GM18519 (cell line): ENCODE results near the gene GGACT.
"Not testable (repeated sequence)": the region's sequence is repeated elsewhere in the genome, so short reads cannot be mapped to it uniquely, and the experiment has no call there.

ENCODE experiments used
- ATAC-seq: cut with Tn5 transposase; IDR thresholded peaks from one replicate; pipeline ENCODE4 v1.9.1; 2021; ENCODE audit warnings: mild to moderate bottlenecking, moderate library complexity; ENCODE audit not compliant: unreplicated experiment, low FRiP score

Gene GGACT

DNA sequence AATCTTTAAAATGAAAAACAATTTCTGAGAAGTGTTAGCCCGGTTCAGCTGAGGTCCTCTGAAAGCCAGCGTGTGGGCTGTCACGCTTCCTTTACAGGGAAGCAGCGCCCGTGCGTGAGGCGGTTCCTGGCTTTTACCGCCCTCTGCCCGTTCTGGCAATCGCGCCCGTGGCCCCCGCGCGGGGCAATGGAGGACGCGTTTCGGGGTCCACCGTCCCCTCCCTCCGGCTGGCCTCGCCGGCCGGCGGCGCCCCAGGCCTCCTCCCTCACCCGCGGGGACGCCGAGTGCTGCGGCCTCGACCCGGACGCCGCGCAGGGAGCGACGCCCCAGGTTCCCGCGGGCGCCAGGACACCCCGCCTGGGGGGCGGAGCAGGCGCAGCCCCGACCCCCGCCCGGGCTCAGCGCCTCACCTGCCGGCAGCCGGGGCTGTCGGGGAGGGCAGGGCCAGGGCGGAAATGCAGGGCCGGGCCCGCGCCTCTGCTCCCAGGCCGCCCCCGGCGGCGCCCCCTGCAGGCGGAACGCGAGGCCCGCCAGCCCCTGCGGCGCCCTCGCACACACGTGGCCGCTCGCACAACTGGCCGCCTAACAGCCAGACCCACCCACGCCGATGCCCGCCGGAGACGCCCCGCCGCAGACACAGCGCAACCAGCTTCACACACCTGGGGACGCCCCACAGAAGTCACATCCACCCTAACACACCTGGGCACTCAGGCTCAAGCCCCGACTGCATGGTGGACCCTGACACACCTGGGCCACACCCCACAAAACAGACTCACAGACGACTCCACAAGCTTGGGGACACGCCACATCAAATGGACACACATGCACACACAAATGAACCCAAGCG, at the start of gene GGACT:
Gene GGACT (minus strand): TSS at position 459 of the 847 bp plus-strand sequence. CDS start 56,198 bp downstream, outside the sequence.
- ATAC-seq, result peak; percentile 91

DNA sequence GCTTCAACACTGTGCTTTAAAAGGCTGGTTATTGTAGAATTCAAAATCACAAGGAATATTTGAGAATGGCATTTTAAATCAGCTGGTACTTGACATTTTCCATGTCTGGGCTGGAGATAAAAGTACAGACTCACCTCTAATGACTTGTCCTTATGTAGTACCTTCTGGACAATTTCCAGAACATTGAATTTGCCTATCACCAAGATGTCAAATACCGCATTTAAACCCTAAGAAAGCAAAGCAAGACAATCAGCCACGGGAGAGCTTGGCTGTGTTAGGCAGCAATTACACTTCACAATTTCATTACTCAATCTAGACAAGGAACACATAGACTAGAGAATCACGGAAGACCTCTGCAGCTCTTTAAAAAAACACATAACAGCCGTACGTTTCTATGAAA, 49.2 kb upstream of the GGACT start:
- ATAC-seq, result no peak

DNA sequence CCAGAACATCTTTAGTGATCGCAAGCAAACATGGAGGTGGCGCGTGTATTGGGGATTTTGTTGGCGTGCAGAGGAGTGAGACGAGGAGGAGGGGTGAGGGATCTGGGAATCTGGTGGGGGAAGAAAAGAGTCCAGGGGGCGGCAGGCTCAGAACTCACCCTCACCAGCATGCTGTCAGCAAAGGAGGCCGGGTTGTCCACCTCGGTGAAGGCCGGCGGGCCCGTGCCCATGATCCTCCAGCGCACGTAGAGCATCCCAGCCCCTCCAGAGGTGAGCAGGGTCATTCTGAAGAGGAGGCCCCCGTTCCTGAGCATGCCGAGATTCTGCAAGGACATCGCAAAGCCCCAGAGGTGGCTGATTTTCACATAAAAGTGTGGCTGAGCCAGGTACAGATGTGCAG, 48.8 kb upstream of the GGACT start:
- no peak for ATAC-seq

DNA sequence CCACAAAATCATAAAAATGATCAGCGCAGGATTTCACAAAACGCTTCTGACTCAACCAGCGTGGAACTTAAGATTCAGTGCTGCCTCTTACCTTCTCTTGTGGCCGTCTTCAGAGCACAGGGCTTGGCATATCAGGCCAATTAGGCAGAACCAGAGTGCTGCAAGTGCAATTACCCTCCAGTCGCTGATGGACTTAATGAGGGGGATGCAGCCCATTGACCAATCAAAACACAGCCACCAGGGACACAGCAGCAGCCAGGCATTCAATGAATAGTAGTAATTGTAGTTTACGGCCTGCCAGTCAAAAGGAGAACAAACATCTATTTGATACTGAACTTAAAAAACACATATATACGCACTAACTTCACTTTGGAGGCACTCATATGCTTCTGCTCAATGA, 47.9 kb upstream of the GGACT start:
- ATAC-seq, result no peak

DNA sequence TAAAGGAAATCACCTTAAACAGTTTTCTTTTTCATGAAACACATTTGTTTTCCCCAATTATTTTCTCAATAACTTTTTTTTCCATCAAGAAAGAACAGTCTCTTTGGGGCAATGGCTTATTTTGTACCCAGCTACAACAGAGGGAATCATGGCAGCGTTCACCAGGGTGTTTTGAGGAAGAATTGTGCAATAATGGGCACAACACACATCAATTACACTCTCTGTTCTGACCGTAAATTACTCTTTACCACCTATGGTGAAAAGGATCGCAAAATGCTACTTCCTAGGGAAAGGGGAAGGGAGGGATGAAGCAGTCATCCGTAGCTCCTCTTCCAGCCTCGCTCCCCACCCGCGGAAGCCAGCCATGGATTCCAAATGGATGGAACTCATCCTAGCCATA, 47.4 kb upstream of the GGACT start:
- no peak for ATAC-seq

DNA sequence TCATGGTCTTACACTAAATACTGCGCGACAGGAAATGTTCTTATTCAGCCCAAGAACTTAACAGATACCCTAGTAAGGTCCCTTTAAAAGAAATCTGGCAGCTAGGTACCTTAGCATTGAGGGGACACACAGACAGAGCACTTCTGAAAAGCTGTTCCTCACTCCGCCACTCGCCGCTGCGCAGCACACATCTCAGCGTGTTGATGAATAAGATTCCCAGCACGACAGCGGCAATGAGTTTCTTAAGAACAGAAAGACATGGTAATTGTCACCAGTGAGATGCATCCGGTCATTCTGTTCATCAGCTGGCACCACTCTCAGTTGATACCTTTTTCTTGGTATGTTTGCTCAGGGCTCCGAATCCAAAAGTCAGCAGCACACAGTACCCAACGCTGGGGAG, 46.1 kb upstream of the GGACT start:
- ATAC-seq, result no peak

DNA sequence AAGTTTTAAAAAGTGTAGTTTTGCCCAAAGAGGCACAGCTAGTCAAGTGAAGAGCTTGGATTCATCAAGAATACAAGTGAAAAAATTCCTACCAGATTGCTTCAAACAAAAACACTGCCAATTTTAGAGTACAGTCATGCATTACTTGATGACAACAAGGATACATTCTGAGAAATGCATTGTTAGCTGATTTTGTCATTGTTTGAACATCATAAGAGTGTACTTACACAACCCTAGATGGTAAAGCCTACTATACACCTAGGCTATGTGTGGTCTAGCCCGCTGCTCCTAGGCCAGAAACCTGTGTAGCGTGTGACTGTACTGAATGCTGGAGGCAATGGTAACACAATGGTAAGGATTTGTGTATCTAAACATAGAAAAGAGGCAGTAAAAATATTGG, 44.9 kb upstream of the GGACT start:
- no peak for ATAC-seq

DNA sequence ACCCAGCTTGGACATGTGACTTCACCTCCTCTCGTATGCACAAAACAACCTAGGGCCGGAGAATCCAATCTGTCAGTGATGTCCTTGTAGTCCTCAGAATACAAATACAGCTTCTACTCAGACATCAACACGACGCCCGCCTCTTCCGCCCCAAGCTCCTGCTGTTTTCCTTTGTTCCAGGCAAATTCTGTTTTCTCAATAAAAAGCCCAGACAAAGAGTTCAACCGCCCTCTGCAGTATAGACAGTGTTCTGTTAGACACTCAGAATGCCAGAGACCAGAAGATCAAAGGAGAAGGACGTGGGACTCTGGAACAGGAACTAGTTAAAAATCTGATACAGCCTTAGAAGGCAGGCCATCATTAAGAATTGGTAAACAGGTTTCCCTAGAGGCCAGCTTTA, 42.0 kb upstream of the GGACT start:
- no peak for ATAC-seq

DNA sequence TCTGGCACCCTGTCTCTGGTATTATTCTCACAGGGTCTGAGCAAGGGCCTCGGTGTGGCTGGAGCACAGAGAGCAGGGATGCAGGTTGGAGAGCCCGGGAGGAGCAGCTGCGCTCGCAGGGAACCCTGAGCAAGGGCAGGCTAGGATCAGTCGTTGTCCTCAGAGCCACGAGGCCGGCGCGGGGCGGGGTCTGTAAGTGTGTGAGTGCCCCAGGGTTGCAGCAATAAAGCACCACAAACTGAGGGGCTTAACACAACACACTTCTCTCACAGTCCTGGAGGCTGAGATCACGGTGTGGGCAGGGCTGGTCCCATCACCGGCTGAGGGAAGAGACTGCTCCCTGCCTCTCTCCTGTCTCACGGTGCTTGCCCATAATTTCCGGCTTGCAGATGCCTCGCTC, 38.5 kb upstream of the GGACT start:
- ATAC-seq, result no peak

DNA sequence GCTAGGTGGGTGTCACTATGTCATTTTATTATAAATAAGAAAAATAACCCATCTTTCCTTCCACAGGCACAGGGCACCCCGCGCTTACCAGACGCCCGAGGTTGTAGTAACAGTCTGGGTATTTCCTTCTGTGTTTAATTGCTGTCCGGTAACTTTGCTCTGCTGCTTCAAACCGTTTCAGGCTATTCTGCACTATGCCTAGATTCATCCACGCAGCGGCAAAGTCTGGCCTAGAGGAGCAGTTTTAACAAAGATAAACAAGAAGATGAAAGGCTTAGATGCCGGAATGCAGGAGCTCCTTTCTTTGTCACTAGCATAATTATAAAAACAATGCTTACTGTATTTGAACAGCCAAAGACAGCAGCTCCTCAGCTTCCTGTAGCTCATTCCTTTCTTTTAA, 36.9 kb upstream of the GGACT start:
- no peak for ATAC-seq

DNA sequence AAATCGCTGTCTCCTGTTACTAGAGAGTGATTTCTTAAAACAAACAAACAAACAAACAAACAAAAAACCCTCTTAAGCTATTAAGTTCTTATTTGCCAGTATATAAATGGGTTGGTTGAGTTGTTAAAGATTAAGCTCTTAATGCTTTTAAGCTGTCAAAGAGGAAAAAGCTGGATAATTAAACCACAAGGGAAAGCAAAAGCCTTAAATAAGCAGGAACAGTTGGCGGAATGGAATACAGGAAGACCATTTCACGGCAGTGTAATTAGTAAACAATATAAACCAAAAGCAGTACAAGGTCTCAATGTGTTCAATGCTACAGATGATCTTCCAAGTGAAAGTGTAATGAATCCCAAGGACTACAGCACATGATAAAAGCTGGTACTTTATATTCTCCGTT, 32.2 kb upstream of the GGACT start:
- ATAC-seq, result no peak

DNA sequence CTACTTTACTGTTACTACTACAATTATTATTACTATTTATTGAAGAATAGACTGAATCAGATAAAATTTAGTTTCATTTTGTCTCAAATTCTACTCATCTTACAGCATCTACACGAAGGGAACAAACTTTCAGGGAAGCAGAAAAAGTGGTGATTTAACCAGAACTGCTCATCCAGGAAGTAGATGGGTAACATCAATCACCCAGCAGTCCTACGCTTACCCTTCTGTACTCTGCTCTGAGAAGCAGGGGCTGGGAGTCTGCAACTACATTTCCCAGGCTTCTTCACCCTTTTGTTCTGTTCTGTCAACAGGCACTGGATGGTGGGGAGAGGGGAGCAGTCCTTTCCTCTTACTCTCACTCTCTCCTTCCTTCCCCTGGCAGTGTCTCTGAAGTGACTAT, 31.4 kb upstream of the GGACT start:
- no peak for ATAC-seq

DNA sequence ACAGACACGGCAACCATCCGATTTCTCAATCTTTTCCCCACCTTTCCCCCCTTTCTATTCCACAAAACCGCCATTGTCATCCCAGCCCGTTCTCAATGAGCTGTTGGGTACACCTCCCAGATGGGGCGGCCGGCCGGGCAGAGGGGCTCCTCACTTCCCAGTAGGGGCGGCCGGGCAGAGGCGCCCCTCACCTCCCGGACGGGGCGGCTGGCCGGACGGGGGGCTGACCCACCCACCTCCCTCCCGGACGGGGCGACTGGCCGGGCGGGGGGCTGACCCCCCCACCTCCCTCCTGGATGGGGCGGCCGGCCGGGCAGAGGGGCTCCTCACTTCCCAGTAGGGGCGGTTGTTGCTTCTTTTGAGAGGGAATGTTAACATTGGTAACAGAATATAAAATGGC, 30.3 kb upstream of the GGACT start:
- not testable (repeated sequence) for ATAC-seq

DNA sequence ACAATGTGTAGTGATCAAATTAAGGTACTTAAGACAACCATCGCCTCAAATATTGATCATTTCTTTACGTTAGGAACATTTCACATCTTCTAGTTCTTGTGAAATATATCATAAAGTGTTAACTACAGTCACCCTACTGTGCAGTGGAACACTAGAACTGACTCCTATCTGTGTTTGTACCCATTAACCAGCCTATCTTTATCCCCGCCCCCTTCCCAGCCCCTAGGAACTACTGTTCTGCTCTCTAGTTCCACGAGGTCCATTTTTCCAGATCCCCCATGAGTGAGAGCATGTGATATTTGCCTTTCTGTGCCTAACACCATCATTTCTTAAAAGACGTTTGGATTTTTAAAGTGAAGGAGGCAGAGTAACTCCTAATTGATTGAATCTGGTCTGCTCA, 24.4 kb upstream of the GGACT start:
- ATAC-seq, result no peak

DNA sequence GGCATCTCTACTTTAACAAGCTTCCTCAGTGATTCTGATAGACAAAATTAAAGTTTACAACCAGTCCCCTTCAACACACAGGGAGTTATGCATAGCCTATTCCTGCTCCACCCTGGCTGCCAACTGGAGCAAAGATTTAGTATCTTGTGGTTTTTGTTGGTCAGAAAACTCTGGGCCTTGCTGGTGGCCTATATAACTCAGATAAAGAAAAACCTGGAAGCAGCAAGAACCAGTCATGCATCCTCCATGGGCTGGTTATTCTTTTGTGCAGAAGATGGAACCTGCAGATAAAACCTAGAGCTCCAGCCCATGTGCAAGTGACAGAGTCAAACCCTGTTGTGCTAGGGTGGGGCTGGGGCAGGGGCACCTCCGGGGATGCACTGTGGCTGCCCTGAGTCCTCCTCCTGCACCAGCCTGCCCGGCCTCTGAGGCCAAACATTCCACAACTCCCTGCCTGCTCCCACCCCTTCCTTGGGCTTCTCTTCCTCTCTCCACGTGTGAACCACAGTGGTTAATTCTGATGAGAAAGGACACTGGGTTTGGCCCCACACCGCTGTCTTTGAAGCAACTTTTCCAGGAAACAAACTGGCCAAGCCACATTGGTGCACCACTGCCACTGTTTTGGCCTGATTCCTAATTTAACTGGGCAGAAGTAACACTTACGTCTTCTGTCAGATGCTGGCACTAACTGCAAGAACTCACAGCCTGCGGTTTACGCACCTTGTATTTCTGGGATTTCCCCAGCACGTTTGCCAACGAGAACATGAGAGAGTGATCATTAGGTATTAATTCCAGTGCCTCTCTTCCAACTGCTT, 23.3 kb upstream of the GGACT start:
- ATAC-seq, result no peak

DNA sequence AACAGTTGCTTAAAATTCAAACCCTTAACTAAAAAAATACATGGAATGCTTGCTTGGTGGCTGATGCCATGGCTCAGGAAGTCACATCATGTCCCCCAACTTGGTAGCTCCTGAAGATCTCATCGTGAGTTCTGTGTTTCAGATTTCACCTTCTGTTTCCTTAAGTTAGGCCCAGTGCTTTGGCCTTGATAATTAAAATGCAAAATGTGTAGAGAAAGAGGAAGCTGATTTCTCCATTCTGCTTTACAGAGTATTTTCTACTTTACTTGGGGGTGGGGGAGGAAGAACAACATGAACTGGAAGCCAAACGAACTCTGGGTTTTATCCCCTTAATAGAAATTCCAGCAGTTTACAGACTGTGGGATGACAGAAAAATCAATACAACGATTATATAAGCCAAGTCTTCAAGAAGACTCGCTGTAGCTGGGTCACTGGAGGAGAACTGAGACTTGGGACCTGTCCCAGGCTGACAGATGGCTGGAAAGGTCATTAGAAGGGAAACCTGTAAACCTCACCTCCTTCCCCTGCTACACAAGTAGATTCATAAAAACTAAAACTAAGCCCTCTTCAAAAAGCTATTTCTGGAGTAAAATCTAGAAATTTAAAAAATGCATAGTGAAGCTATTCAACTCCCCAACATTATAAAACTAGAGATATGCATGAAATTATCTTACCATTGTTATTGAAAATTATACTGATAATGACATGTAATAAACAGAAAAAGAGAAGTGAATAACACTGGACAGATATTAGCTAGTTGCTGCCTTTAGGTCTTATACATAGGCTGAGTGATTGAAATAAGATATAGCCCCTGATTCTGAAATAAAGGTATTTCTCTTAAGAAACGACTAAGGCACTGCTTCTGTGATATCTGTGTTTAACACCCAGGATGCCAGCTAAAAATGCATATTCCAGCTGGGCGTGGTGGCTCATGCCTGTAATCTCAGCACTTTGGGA, 22.1 kb upstream of the GGACT start:
- peak; percentile 35 for ATAC-seq

DNA sequence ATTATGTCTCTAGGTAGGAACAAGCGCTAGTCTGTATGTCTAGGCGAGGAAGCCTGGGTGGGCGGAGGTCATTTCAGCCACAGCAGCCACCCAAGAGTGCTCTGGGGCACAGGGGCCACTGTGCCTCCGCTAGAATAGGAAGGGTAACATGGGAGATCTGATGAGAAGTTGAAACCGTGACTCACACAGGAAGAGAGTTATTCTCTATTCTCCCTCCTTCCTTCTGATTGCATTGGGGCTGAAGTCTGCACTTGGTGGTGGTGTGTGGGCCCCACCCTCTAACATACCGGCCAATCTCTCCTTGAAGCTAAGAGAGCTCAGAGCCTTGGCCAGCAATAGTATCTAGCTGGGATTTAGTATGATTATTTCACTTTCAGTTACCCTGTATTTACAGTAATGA, 20.3 kb upstream of the GGACT start:
- peak; percentile 54 for ATAC-seq

DNA sequence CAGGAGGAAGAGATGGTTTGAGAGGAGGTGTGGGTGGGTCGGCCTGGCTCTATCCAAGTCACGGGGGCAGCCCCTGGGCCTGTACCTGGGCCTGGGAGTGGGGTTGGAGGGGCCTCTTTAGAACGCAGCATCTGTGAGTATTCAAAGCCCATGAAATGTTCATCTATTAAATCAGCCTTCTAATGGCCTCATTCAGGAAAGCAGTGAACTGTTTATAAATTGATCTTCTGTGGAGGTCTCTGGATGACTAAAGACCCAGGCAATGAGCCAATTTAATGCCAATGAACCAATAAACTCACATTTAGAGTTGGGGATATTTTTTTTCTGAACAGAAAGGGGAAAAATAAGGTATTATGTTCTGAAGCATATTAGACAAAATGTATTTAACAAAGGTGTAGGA, 19.9 kb upstream of the GGACT start:
- ATAC-seq, result no peak

DNA sequence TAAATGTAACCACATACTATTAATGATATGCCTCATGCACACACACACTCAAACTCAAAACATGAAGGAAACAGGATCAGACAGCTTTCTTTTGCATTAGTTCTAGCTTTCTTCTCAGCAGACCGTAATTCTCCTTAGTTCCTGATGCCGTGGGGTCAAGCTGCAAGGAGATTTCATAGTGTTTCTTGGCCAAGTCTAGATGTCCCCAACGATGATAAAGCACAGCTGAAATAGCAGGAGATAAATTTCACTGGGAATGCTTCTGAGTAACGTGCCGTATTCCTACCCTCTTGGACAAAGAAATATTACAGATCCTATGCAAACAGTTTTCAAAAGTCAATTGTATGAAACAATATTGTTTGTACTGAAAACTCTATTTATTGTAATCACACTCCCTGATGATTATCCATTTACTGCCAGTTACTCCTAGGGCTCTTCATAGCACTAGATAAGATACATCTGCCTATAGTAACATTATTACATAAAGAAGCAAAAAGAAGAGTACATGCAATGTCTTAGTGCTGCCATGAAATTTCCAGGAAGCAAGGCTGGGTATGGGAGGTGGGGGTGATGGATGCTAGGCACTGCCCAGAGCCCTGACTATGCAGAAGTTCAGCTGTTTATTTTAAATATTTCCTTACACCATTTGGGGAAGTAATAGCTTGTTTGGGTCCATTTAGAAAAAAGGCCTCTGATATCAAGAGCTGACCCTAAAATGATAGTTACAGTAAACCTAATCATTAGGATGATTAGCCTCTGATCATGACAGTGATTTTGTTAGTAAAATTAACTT, 16.5 kb upstream of the GGACT start:
- no peak for ATAC-seq
